ENCODE results near the gene SULT2B1.
A peak's percentile ranks its signal among the peaks of the same experiment; 100 is the strongest.
"Not testable (repeated sequence)": the region's sequence is repeated elsewhere in the genome, so short reads cannot be mapped to it uniquely, and the experiment has no call there.

The SULT2B1 gene

DNA sequence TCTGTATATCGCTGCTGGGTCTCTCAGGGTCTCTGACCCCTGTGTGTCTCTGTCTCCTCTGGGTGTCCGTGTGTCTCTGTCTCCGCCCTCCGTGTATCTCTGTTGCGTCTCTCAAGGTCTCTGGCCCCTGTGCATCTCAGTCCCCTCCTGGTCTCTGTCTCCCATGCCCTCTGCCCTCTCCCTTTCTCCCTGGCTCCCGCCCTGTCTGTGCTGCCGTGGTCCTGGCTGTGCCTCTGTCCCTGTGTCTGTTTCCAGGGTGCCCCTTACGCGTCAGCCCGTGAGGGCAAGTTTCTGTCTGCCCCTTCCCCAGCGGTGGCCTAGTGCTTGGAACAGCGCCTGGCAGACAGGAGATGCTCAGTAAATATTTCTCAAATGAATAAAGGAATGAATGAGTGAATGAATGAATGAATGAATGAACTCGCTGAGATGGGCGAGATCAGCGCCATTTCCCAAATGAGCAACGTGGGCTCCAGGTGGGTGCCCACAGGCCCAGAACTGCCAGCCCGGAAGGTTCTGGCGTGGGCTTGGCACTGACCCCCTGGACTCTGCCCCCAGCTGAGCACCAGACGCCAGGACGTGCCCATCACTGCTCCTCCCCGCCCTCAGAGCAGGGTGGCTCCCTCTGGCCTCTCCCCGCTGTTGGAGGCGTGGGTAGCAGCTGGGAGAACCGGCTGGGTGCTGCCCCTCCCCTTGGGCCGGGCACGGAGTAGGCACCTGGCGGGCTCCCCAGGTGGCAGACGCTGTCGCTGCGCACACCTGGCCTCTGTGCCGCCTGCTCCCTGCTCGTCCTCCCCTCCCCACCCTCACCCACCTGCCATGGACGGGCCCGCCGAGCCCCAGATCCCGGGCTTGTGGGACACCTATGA is at the start of gene SULT2B1:
Gene SULT2B1, plus strand, starts transcription at position 736 of the 866 bp plus-strand sequence. Its CDS starts 81 bp downstream, at position 817.
- DNase-seq, result no peak

DNA sequence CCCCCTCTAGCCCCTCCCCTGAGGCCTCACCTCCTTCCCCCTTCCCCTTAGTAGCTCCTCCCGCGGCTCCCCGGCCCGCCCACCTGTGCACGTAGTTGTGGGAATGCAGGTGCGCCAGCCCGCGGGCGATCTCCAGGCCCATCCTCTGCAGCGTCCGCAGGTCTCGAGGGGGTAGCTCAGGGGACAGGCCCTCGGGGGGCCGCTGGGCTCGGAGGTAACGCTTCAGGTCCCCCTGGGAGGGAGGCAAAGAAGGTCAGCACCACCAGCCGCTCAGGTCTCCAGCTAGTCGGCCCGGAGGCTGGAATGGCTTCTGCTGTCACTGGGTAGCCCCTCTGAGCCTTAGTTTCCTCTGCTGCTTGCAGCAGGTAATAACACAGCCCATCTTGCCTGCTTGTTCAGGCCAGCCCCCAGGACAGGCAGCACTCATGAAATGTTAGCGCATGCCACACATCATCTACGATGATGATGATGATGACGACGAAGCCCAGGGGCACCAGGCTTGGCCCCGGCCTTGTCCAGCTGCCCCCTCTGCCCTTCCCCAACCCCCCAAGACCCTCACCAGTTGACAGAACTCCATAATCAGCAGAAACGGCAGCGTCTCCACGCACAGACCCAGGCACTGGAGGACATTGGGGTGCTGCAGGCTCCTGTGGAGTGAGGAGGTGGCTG is 49.5 kb upstream of the SULT2B1 start:
- DNase-seq, result peak in 1 of 2 experiments; percentile 64

DNA sequence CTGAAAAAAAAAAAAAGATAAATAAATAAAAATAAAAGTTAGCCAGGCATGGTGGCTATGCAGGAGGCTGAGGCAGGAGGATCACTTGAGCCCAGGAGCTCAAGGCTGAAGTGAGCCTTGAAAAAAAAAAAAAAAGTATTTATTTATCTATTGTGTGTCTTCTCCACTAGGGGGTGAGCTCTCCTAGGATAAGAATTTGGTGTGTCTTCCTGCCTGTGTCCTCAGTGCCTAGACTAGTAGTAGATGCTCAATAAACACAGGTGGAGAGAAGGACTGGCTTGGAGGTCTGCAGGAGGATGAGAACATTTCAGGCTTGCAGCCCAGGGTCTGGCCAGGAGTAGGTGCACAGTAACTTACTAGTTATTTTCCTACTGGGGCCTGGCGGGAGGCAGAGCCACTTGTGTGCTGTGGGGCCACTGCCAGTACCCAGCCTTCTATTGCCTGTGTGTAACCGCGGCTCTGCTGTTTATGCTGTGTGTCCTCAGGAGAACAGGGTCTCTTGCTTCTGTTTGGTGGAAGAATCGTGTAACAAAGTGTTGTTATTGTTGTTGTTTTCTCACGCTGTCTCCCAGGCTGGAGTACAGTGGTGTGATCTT is 45.7 kb upstream of the SULT2B1 start:
- no peak for DNase-seq

DNA sequence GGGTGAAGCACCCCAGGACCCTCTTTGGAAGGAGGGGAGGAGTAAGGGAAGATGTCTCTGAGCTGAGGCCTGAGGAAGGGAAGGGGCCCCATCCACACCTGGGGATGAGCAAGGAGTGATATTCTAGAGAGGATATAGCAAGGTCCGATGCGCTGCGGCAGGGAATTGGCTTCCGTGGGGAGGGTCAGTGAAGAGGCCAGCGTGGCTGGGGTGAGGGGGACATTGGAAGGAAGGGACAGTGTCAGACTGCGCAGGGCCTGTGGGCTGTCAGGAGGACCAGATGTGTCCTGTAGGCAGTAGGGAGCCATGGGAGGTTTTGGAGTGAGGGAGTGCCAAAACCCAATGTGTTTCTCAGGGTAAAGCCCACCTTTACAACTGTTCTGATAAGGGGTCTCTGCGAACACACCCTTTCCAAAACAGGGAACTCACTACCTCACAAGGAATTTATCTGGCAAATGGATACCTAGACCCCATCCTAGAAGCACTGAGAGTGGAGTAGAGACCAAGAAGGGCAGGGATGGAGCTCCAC is 44.0 kb upstream of the SULT2B1 start:
- DNase-seq, result no peak

DNA sequence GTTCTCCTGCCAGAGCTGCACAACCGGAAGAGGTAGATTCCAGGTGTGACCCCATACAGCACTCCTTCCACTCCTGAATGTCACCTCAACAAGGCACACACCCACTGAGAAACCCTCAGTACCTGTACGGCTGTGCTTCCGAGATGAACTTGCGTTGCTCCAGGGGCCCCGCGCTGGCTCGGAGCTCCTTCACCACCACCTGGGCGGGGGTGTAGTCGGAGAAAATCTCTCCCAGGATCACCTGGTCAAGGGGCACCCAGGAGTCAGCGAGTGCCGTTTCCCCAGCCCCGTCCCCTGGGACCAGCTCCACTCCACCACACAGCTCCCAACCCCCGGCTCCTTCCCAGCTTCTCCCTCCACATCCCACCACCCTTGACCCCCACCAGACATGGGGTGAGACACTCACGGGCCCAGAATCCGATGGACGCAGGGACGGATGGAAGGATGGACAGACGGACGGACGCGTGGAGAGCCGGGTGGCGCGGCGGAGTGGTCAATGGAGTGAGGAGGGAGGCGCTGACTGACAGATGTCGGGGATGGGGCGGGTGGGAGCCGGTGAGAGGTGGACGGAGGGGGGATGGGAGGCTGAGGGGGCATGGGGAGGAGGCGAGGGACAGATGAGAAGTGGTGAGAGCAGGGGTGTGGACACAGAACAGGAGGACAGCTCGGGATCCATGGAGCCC is 43.1 kb upstream of the SULT2B1 start:
- DNase-seq, result no peak

DNA sequence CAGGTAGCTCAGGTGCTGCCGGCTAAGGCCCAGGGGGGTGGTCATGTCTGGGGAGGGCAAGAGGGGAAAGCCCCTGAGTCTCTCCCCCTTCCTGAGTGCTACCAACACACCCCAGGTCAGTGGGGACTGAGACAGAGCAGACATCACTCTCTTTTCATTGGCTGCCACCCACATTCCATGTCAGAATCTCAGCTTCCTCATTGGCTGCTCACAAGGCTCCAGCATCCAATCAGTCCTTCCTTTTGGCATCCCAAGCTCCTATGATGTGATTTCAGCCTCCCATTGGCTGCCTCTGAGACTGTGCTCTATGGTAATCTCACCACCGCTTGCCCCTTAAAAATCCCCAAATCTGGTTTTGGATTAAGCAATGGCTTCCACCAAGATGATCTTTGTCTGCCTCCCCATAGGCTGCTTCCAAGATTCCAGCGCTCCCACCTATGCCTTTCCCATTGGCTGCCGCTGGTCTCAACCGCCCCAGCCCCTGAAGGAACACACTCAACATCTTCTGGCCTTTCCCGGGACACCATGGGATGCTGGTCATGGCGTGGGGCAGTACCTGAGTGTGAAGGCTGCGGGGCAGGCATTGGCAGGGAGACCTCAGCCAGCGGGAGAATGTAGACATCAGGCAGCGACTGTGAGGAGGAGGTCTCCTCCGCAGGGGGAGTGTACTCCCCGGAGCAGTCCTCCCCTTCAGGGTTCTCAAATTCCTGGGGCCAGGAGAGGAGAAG is 42.3 kb upstream of the SULT2B1 start:
- no peak for DNase-seq

DNA sequence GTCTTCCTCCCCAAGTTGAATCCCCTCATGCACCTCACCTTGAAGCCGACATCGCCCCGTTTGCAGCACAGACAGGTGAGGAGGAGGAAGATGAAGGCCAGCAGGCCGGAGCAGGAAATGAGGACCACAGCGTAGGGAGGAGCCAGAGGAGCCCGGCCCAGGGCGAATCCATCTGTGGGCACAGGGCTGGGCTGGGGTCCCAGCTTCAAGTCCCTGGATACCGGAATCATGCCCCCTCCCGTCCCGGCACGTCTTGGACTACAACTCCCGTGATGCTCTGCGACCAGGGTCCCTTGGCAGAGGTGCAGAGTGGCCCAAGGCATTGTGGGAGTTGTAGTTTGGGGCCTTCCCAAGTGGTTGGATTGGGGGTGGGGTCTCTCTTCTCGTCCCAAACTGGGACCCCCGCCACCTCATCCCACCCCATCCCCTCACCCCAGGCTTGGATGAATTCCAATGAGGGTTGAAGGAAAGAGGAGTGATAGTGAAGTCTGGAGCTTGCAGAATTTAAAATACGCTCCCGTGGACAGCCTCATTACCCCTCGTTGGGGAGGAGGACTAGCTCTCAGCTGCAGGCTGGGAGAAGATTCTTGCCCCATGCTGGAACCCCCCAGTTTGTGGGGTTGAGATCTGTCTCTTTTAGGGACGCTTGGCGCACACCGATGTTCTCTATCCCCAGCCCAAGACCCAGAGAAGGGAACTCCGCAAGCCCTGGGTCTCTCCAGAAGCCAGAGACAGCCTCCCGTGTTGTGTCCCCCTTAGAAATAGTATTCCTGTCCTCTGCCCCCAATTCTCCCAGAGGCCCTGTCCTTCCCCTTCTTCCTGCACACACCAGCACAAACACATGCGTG is 41.3 kb upstream of the SULT2B1 start:
- peak; percentile 66 to 71 for DNase-seq

DNA sequence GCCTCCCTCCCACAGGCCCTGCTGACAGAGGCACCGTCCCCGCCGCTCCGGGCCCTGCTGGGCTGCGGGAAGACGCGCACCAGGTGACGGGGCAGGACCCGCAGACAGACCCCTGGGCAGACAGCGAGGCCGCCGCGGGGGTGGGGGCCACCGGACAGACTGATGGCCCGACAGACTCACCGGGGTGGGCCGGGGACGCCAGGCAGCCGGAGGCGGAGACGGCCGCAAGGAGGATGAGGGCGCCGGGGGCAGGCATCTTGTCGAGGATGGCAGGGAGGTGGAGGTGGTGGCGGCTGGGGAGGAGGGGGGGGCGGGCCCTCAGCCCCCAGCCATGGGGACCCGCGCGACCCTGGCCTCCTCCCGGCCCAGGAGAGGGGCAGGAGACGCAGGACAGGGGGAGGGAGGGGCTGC is 40.6 kb upstream of the SULT2B1 start:
- no peak for DNase-seq

DNA sequence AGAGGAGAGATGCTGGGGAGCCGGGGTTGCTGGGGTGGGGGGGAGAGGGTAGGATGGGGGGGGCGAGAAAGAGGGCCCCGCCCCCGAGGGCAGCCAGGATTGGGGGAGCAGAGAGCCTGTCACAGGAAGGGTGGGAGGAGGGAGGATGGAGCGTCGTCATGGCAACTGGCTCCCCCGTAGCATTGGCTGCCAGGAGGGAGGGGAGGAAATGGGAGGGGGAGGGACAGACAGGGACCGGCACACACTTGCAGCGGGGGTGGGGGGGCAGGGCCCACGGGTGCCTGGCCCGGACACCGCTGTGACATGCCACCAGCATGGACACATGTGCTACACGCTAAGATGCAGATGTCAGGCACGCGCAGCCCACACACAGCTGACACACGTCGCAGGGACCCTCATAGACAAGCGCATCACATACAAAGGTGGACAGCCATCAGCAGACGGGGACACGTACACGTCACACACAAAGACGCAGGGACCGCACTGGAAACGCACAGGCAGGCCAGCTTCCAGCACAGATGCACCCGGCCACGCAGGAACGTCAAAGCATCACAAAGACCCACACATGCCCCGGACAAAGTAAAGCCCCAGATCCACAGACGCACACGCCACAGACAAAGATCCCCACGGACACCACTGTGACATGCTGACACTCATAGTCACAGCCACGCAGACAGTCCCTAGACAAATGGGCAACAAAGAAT is 40.0 kb upstream of the SULT2B1 start, which contains the start of gene LMTK3:
Gene LMTK3, minus strand, starts transcription at position 36 of the 704 bp plus-strand sequence. CDS start 259 bp downstream, outside the sequence.
- peak; percentile 64 to 81 for DNase-seq

DNA sequence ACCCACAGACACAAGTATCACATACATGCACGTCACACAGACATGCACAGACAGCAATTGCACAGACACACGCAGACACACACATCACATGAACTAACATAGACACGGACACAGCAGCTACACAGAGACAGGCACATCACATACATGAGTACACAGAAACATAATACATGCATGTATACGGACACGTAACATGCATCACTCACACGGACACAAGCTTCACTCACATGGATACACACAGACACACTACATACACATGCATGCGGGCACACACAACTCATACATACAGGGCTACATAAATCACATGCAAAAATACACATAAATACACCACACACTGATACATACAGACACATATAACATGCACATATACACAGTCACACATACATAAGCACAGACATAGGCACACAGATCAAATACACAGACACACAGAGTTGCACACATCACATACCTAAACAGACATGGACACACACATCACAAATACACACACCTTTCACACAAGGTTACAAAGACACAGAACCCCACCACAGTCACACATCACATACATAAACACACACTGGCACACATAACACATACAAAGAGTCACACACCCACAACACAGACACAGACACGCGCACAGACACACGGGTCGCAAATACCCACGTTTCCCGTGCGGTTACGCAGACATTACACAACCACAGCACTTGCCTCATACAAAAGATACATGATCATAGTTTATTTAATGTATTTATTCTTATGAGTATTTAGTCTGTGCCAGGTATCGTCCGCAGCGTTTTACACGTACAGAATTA is 39.3 kb upstream of the SULT2B1 start:
- no peak for DNase-seq

DNA sequence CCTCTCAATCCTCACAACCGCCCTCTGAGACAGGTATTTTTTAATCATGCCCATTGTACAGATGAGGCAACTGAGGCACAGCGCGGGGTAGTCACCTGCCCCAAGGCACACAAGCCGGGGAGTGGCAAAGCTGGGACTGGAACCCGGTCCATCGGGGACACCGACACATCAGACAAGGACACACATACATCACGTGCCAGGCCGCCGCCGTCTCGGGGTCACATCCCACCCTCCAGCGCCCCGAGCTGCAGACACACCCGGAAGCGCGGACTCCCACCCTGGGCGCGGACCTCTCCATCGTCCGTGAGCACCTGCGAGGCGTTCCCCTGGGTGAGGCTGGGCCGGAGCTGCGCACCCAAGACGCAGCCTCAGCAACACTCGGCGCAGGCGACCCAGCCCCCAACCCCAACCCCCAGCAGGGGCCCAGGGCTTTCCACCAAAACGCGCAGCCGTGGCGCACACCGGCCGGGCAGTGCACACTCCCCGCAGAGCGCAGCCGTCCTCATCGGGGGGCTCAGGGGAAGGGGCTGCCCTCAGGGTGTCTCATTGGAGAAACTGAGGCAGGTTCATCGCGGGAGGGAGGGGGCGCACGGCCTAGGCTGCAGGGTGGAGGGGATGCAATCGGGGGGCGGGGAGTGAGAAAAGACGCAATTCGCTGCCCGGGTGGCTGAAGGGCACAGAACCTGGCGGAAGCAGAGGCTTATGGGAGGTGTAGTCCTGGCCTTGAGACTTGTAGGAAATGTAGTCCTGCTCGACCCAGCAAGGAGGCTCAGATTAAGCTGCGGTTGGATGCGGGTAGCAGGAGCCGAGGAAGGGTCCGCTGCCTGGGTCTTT is 38.5 kb upstream of the SULT2B1 start:
- DNase-seq, result peak; percentile 66 to 76

DNA sequence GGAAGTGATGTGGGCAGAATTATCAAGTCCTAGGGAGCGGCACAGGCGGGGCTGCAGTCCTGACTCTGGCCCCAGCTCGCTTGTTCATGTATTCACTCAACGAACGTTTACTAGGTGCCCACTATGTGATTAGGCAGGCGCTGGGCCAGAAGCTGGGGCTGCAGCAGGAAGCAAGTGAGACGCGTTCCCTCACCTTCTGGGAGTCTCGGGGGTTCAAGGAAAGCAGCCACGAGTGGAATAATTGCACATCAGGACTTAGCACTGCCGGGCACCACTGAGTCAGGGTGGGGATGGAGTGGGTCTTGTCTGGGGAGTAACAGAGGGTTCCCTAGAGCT is 37.9 kb upstream of the SULT2B1 start:
- DNase-seq, result no peak

DNA sequence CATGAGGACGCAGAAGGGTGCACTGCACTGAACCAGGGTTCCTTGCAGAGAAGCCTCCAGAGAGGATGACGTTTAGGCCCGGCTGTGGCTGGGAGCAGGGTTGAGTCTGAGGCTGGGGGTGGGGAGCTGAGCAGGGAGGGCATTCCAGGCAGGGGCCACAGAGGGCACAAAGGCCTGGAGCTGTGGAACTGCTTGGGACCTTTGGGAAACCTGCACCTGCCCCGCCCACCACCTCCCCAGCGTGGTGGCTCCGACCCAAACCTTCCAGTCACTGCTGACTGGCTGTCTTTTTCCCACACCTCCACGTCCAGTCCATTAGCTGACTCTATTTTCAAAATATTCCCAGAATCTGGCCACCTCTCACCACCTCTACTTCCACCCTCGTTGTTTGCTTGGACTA is 35.4 kb upstream of the SULT2B1 start:
- DNase-seq, result no peak

DNA sequence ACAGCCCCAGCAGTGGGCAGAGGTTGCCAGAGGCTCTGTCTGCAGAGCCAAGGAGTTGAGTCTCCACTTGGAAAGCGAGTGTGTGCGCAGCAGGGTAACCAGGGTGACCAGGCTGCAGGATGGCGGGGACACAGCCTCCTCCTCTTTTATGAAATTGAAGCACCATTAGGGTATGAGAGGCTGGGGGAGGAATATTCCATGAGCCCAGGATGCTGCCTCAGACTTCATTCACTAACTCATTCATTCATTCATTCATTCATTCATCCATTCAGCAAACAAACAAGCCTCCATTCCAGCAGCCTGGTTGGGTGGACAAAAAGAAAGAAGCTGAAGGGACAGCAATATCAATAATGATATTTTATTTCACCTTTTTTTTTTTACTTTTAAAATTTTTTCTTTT is 33.8 kb upstream of the SULT2B1 start:
- no peak for DNase-seq

DNA sequence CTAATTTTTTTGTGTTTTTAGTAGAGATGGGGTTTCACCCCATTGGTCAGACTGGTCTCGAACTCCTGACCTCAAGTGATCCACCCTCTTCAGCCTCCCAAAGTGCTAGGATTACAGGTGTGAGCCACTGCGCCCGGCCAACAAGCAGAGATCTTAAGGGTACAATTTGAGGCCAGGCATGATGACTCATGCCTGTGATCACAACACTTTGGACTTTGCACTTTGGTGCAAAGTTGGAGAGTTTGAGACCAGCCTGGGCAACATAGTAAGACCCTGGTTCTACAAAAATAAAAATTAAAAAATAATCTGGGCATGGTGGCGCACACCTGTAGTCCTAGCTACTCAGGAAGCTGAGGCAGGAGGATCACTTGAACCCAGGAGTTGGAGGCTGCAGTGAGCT is 32.5 kb upstream of the SULT2B1 start:
- not testable (repeated sequence) for DNase-seq

DNA sequence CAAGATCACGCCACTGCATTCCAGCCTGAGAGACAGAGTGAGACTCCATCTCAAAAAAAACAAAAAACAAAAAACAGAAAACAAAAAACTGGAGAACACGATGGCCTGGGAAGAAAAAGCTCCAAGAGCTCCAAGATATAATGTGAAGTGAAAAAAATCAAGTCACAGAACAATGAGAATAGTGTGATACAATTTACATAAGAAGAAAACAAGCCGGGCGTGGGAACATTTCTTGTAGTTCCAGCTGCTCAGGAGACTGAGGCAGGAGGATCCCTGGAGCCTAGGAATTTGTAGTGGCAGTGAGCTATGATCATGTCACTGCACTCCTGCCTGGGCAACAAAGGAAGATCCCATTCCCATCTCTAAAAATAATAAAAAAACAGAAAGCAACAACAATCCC is 31.8 kb upstream of the SULT2B1 start:
- DNase-seq, result no peak

DNA sequence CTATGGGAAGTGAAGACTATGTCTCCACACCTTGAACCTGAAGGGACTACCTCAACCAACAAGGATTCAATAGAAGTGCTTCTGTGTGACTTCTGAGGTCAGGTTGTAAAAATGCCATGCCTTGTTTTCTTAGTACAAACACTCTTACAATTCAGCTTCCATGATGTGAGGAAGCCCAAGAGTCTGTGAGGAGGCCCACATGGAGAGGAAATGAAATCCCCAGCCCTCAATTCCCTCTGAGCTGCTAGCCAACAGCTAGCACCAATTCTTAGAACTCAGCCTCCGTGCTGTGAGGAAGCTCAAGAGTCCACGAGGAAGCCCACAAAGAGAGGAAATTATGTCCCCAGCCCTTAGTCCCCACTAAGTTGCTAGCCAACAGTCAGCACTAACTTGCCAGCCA is 27.8 kb upstream of the SULT2B1 start:
- DNase-seq, result no peak

DNA sequence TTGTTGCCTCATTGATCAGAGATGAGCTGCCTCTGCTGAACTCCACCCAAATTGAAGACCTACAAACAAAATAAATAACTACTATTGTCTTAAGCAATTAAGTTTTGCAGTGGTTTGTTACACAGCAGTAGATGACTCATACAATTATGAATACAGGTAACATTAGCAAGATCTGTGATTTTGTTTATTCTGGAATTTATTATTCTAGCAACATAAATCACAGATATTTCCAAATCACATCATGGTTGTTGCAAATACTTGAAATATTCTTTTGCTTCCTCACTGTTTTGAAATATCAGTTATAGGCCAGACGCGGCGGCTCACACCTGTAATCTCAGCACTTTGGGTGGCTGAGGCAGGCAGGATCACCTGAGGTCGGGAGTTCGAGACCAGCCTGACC is 27.2 kb upstream of the SULT2B1 start:
- no peak for DNase-seq

DNA sequence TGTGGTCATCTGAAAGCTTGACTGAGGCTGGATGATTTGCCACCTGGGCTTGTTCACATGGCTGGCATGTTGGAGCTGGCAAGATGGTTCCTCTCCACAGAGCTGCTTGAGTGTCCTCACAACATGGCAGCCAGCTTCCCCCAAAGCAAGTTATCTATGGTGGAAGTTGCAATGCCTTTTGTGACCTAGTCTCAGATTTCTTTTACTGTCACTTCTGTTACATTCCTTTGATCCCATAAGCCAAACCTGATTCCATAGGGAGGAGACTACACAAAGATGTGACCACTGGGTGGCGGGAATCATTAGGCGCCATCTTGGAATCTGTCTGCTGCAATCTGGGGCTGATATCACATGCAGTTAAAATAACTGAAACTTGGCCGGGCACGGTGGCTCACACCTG is 22.8 kb upstream of the SULT2B1 start:
- DNase-seq, result no peak

Data from stimulated activated CD4-positive, alpha-beta T cell treated with anti-CD3 and anti-CD28 coated beads, Interleukin-4, amount 100 ng/mL, for 4 hours (primary cell).